GM18526 (cell line): ENCODE data around the gene ZKSCAN4.

Experiments used
- POLR2A ChIP-seq: IDR thresholded peaks from 3 replicates; pipeline ENCODE4 v1.6.1; 2011; ENCODE audit not compliant: insufficient read length; ENCODE audit errors: extremely low read depth

Gene ZKSCAN4

DNA sequence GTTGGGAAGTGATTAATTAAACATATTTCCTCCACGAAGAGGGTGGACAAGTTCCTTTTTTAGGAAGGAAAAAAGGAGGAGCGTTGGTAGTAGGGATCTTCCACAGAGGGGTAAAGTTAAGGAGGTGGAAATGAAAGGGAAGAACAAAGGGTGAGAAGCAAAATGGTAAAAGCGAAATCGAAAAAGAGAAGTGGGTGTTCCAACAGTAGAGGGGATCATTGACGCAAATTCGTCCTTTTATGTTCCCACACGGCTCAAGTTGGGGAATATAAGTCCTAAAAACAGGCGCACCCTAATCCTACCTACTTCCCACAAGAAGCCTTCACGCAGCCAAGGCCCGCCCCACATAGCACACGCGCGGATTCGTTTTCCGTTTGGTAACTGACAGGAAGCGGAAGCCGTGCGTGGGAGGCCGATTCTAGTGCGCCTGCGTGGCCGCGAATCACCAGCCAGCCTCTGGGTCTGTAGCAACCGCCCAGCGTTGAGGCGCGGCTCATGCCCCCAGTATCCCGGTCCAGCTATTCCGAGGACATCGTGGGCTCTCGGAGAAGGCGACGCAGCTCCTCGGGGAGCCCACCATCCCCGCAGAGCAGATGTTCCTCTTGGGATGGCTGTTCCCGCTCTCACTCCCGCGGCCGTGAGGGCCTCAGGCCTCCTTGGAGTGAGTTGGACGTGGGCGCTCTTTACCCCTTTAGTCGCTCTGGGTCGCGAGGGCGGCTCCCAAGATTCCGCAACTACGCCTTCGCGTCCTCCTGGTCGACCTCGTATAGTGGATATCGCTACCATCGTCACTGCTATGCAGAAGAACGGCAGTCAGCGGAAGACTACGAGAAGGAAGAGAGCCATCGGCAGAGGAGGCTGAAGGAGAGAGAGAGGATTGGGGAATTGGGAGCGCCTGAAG lies 7.1 kb upstream of the ZKSCAN4 start, which contains the start of gene NKAPL:
Gene NKAPL (plus strand): TSS at position 421 of the 901 bp plus-strand sequence. CDS start 75 bp downstream, at position 496.
- peak; percentile 40 for TF ChIP-seq POLR2A

DNA sequence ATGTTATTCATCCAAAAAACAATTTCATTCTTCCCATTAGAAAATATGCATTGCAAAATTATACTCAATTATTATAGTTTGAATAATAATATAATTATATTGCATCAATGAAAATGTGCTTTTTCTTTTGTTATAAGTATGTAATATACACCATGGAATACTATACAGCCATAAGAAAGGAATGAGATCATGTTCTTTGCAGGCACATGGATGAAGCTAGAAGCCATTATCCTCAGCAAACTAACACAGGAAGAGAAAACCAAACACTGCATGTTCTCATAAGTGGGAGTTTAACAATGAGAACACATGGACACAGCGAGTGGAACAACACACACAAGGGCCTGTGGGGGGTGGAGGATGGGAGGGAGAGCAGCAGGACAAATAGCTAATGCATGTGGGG lies 5.0 kb upstream of the ZKSCAN4 start:
- no peak for TF ChIP-seq POLR2A

DNA sequence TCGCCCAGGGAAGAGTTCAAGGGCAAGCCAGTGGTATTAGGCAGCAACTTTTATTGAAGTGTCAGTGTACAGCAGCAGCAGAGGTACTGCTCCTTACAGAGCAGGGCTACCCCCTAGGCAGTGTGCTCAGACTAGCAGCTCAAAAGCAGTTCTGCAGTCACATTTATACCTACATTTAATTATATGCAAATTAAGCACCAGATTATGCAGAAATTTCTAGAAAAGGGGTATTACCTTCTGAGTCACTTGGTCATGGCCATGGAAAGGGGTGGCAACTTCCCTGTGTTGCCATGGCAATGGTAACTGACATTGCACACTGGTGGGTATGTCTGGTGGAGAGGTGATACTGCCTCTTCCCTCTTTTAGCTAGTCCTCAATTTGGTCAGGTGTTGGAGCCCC lies 2.1 kb upstream of the ZKSCAN4 start:
- no peak for TF ChIP-seq POLR2A

DNA sequence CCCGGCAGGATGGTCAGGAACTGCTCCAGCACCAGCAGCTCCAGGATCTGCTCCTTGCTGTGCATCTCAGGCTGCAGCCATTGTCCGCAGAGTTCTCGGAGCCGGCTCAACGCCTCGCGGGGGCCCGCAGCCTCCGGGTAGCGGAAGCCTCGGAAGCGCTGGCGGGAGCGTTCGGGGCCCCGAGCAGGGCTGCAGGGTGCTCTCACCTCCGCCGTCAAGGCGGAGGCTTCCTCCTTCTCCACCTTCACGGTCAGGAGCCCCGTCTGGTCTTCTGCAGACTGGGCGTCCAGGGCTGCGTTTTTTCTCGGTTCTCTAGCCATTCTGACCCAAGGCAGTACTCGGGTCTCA lies 434 bp downstream of the ZKSCAN4 start:
- TF ChIP-seq POLR2A = no peak

DNA sequence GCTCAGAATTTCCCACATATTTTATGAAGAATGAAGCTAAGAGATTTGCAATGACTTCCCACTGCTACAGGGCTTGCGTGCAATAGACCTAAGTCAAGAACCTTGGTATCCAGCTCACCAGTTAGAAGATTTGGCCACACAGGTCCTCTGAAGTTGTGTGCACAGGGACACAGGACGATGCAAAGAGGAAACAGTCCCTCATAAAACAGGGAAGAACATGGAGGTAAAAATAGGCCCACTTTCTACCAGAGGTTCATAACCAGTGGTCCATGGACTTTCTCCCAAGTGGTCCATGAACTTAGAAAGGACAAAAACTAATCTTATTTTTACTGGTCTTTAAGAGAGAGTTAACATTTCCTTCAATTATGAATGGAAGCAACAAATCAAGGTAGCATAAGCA lies 1.3 kb downstream of the ZKSCAN4 start:
- TF ChIP-seq POLR2A = no peak

DNA sequence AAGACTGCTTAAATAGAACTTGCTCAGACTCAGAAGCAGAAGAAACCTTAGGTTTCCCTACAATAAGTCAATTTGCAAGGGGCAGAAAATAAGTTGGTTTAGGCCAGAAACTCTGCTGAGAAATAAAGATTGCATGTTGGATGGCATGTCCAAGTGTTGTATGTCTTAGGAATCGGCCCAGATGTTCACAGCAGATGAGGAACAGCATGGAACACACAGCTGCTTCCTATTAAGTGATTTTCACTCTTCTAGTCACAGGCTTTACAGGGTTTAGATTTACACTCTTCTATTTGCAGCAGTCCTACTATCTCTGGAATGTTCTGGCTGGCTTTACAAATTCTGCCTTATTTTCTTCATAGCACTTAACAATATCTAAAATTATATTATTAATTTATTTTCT lies 3.2 kb downstream of the ZKSCAN4 start:
- no peak for TF ChIP-seq POLR2A

DNA sequence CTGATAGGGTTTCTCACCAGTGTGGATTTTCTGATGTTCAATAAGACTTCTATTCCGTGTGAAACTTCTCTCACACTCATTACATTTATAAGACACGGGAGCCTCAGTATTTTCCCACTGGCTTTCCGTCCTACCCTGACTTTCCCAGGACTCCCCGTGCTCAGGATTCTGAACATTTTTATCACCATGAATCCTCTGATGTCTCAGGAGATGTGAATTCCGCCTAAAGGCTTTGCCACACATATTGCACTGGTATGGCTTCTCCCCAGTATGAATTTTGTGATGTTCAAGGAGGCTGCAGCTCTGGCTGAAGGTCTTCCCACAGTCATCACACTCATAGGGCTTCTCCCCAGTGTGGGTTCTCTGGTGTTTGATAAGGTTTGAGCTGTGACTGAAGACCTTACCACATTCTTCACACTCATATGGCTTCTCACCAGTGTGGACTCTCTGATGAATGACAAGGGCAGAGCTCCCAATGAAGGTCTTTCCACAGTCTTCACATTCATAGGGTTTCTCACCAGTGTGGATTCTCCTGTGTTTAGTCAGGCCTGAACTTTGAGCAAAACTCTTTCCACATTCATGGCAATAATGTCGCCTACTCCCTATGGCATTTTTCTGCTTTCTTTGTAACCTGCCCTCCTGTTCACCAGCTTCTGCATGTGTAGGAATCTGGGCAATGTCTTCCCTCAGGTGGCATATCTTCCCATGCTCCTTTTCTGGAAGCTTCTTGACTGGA lies 6.7 kb downstream of the ZKSCAN4 start:
- no peak for TF ChIP-seq POLR2A

DNA sequence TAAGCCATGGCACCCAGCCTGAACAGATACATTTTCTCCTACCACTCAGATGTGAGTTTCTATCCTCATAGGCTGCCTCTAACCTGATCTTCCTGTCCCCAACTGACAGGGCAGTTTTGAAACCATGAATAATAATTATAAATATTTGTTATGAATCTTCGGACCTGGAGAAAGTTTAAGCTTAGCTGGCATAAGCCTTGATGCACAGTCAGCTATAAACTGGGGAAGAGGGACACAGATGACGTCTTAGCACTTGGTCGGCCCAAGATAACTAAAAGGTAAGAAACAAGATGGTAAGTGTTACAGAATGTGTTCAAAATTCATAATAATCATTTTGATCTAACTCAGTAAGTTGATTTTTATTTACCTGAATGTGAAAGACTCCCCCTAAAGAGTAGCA lies 8.1 kb downstream of the ZKSCAN4 start:
- no peak for TF ChIP-seq POLR2A

DNA sequence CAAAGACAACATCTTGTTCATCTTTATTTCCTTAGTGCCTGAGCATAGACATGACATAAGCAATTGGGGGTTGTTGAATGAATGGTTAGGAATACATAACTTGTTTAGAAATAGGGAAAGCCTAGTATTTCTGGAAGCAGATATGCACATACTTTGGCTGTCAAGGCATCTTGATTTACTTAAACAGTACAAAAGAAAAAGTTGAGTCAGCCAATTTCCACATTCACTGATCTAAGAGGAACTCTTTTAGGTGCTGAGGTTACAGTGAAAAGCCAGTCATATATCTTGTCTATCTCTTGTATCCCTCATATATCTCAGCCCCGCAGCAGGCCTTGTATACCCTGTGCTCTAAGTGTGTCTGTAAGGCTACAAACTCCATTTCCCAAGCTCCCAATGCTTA lies 11.6 kb downstream of the ZKSCAN4 start:
- no peak for TF ChIP-seq POLR2A

DNA sequence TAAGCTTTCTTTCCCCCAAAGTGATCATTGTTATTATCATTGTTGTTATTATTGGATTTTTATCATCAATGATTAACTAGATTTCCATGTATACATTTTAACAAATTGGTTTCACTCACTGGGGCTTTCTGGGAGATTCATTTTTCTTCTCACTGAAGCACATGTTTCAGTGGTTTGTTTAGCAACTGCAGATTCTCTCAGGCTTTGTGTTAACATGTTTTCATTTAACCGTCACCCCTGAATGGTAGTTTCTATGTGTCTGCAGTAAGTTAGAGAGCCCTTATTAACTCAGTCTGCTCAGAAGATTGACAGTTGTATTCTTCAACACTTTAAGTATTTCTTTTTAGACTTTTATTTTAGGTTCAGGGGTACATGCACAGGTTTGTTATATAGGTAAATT lies 12.4 kb downstream of the ZKSCAN4 start:
- no peak for TF ChIP-seq POLR2A

DNA sequence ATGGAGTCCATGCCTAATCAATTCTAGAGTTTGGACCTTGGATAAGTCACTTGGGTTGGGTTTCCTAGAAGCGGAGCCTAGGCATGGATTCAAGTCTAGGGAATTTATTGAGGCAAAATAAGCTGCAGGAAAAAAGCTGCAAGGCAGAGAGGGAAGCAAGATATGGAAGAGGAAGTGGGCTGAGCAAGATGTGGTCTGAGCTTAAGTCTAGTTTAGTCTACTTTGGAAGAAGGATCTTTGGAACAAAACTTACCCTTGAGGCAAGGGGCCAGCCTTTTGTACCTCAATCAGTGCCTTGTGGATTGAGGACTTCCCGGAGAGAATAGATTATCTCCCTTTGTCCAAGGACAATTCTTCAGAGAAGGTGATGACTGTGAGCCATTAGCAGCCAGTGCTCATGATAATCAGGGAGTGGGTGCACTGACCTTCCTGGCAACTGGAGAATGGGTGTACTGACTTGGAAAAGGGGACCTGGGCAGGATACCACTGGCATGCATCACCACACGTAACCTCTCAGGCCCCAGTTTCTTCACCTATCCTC lies 16.1 kb downstream of the ZKSCAN4 start:
- TF ChIP-seq POLR2A = no peak

DNA sequence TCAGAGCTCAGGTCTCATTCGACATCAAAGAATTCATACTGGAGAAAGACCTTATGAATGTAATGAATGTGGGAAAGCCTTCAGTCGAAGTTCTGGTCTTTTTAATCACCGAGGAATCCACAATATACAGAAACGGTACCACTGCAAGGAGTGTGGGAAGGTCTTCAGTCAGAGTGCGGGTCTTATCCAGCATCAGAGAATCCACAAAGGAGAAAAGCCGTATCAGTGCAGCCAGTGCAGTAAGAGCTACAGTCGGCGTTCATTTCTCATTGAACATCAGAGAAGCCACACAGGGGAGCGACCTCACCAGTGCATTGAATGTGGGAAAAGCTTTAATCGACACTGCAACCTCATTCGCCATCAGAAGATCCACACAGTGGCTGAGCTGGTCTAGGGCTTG lies 19.3 kb downstream of the ZKSCAN4 start:
- no peak for TF ChIP-seq POLR2A

DNA sequence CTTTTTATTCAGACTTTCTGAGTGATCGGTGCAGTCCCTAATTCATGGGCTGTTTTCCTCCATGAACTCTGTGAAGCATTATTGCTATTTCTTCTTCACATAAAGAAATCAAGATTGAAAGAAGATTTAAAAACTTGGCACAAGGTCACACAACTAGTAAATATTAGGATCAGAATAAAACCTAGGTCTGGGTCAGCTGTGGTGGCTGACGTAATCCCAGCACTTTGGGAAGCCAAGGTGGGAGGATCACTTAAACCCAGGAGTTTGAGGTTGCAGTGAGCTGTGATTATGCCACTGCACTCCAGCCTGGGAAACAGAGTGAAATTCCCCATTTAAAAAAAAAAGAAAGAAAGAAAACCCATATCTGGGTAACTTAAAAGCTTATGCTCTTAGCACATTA lies 25.6 kb downstream of the ZKSCAN4 start:
- TF ChIP-seq POLR2A = no peak

DNA sequence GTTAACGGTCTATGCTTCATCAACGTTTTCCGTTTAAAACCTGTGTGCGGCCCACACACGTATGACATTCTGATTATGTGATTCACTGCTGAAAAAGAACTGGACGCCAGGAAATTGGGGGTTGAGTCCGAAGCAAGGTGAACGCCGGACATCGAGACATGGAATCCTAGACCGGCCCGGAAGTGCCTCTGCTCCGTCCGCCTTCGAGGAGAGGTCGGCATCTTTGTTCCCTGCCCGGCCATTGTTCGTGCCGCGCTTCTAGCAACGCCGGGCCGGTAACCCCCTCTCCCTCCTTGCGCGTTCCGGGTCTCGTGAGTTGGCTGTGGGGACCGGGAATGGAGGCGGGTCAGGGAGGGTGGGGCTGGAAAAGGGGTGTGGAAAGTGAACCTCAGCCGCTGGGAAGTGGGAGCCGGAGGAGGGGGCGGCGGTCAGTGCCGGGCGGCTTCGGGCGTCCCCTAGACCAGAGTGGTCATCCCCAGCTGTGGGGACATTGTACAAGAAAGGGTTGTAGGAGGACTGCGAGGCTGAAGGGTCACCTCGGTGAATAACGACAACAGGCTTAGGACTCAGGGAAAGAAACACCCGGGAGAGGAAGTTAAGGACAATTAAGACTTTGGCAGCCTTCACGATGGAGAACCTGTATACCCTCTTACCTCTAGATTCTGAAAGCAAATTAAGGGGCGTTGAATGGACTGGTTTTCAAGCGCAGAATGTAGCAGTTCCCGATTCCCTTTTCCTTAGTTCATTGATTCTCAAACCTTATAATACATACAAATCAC lies 26.8 kb downstream of the ZKSCAN4 start, which contains the start of gene ZSCAN9:
Gene ZSCAN9 (plus strand): TSS at position 220 of the 779 bp plus-strand sequence. CDS start 1,810 bp downstream, outside the sequence.
- TF ChIP-seq POLR2A = peak; percentile 74

DNA sequence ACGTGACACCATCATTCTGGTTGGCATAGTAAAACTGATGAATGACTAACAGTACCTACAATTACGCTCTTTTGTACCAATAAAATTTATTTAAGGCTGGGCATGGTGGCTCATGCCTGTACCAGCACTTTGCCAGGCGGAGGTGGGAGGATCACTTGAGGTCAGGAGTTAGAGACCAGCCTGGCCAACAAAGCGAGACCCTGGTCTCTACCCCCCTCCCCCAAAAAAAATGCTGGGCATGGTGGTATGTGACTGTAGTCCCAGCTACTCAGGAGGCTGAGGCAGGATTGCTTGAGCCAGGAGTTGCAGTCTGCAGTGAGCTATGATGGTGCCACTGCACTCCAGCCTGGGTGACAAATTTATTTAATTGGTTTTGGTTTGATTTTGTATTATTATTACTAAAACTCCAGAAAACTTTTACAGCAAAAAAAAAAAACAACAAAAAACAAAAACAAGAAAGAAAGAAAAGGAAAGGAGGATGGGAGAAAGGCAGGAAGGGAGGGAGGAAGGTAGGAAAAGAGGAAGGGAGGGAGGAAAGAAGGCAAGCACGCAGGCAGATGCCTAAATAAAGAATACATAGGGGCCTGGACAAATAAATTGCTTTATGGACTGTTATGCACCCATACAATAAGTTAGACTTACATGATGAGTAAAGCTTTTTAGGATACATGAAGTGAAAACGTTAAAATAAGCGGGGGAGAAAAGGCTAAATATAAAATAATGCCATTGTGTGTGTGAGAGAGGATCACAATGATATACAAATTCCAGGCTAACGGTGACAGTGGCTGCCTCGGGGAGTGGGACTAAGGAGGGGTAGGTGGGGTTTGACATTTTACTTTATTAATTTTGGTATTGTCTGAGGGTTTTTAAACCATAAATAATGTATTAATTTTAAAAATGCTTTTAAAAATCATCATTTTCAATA lies 27.7 kb downstream of the ZKSCAN4 start:
- no peak for TF ChIP-seq POLR2A
